GM19025 (cell line): ENCODE results near the gene LIX1L.

Source experiments
- ATAC-seq: cut with Tn5 transposase; IDR thresholded peaks from one replicate; pipeline ENCODE4 v1.9.1; 2021; ENCODE audit warnings: mild to moderate bottlenecking, low read depth, moderate library complexity; ENCODE audit not compliant: unreplicated experiment

Gene LIX1L

DNA sequence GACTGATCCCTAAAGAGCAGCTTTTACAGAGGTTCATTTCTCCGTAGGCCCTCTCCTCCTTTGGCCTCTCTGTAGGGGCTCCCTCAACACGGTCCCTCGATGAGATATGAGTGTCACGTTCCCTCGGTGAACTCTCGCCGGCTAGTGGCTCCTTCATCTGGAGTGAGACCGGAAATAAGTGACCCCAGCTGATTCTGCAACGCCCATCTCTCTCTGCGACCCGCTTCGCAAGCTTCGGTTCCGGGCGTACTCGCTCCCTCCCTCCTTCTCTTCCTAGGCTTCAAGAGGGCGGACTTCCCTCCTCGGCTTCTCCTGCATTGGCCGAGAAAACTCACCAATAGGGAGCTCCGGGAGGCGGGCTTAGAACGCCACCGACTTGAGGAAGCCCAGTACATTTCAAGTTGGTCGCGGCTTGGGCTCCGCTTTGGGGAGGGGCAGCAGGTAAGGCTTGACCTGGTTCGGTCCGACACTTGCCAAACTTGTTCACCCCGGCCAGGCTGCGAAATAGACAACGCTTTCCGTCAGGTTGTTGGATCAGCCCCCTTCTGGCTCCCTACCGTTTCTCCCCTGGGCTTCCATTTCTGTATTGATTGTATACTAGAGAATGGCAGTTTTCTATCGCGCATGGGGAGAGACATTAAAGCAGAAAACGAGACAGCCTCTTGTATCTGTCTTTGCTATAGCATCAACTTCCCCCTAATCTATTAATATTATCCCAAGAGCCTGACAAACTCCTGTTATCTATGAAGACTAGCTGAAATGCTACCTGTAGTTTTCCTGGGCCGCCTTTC is 6.7 kb upstream of the LIX1L start, which contains the start of the genes ANKRD34A and POLR3GL:
Gene ANKRD34A (minus strand): TSS at position 248 of the 791 bp plus-strand sequence. CDS start 2,816 bp downstream, outside the sequence.
Gene POLR3GL (plus strand): TSS at position 363 of the 791 bp plus-strand sequence. CDS start 10,176 bp downstream, outside the sequence.
- ATAC-seq = peak; percentile 89

DNA sequence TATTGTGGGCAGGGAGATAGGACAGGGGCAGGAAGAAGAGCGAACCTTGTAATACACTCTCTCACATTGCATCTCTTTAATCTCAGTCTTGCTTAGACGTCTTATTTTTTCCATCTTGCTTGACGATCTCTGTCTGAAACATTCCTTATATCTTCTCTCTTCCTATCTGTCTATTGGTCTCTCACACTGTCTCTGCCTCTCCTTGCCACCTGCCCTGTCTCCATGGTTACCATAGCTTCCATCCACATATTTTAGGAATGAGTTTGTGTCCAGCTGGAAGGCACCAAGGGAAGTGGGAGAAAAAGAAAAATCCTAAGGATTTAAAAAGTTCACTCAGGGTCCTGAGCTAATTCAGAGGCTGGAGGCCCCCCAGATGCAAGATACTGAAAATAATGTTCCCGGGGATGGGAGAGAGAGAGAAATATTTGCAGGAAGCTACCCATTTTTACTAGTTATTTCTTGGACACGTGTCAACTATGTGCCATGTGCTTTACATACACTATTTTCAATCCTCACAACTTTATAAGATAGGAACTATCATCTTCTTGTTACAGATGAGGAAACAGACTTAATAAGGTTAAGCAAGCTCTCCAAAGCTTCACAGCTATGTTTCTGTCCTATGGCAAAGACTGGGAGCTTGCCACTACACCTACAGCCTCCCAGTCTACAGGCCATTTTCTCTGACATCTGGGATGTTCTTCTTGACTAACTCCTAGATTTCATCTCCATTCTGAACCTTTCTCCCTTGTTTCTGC is 5.6 kb upstream of the LIX1L start:
- no peak for ATAC-seq

- no peak for ATAC-seq
Observed at GRCh38 chr1:145962157-145963102, 4.6 kb upstream of the LIX1L start.

DNA sequence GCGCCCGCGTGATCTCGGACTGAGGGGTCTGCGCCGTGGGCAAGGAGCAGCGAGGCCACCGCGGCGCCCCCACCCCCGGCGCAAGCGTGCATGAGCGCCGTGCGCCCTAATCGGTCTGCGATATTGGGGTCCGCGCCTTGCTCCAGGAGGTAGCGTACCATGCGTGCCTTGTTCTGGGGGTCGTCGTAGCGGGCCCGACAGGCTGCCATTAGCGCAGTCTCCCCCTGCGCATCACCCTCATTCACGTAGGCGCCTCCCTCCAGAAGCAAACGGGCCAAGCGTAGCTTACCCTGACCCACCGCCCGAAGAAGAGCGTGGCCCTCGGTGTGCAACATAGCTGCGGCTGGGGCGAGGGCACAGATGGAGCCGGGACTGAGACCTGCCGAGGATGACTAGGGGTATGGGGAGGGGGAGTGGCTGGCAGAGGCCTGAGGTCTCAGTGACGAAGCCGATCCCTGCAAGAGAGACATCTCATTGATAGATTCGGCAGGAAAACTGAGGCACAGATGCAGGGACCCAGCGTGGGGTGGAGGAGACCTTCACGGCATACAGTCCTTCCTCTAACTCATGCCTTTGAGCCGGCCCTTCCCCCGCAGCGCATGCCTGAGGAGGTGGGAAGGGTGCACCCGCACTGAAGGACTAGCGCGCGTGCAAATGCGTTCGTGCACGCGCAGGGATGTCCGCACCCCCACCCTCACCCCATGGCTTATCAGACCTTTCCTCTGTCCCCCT is 3.8 kb upstream of the LIX1L start:
- no peak for ATAC-seq

DNA sequence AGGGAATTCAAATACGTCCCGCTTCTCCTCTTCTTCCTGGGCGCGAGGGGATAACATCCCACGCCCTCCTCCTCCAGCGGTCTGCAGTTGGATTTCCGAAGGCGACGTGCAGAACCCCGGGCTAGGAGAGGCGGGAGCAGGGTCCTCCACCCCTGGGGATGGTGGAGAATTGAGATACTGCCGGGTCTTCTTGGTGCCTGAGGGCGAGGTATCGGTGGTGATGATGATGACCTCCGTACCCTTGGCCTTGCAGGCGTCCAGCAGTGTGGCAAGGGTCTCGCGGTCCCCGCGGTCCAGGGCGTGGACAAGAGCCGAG is 3.2 kb upstream of the LIX1L start:
- ATAC-seq = no peak

DNA sequence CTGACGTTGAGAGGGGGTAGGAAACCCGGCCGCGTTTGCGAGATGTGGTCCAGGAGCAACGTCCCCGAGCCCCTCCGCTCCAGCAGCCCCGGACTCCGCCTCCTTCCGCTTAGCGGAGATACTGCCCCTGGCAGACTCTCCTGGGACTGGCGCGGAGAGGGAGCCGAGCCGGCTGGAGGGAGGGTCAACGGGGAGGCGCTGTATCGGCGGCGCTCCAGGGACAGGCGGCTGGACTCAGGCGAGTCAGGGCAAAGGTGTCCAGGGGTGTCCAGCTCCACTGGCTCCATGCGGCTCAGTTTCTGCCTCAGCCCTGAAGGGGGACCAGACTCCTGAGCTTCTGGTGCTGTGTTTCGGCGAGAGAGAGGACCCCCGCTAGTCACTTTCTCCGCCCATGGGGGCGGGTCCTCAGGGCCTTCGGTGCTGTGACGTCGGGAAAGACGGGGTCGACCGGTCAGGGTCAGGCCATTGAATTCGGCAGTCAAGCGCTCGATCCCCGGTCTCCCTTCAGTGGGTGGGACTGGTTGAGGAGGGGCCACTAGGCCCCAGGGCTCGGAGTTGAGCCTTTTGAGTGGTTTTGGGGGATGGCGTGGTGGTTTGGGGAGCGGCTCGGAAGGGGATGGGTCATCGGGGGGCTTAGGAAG is 2.8 kb upstream of the LIX1L start:
- ATAC-seq = no peak

GRCh38 chr1:145959957-145960467 is 2.2 kb upstream of the LIX1L start:
- no peak for ATAC-seq

GRCh38 chr1:145959333-145959732 is 1.5 kb upstream of the LIX1L start:
- ATAC-seq = no peak

- no peak for ATAC-seq
Observed at GRCh38 chr1:145958734-145959133, 917 bp upstream of the LIX1L start.

DNA sequence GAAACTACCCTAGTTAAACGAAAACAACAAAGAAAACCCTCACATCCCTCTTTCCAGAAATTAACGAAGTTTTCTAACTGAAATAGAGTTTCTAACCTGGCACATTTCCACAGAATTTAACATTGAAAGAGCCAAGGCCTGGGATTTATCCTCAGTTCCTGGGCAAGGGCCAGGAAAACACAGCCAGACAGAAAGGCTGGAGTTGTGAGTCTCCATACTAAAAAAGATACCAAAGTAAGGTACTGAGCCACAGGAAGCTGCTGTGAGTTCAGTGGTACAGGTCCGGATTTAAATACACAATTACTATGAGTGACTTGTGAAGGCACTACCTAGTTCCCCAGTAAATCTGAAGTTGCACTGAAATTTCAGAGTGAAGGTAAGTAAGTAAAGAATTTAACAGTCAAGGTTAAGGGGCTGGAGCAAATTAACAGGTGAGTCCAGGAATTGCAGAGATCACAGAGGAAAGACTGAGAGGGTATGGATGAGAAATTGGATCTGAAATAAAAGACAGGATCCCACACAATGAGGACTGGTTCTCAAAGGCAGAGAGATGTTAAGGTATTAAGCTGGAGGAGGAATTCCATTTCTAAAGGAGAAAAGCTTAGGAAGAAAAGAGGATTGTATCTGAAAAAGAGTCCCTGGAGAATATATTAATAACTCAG is 905 bp downstream of the LIX1L start:
- no peak for ATAC-seq

DNA sequence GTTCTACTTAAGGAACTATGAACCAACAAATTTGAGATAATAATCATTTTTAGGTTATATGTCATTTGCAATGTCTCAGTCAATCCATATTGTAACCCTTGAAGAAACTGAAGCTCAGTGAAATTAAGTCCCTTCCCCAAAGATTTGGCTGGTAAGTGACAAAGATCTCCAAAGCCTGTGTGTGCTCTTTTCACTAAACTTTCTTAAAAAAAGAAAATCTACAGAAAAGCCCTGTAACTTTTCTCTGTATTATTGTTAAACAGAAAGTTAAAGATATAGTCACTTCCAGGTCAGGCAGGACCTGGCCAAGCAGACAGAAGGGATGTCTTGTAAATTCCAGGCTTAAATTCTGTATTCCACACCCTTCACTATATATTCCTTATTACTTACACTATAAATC is 1.5 kb downstream of the LIX1L start:
- ATAC-seq = no peak

DNA sequence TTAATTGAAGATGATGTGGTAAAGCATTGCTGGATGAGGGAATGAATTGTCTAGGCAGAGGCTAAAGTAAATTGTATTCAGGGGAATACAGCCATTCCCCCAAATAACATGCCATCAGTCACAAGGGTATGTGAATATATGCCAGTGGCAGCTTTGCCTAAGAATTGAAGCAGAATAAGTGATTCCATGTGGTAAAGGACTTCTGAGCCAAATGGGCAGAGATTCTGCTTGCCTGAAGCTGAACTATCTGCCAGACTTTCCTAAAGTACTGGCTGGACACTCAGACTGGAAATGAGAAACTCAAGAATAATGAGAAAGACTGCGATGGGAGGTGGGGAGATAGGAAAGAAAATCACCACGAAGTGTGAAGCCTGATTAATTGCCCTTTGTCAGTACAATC is 2.4 kb downstream of the LIX1L start:
- ATAC-seq = no peak

DNA sequence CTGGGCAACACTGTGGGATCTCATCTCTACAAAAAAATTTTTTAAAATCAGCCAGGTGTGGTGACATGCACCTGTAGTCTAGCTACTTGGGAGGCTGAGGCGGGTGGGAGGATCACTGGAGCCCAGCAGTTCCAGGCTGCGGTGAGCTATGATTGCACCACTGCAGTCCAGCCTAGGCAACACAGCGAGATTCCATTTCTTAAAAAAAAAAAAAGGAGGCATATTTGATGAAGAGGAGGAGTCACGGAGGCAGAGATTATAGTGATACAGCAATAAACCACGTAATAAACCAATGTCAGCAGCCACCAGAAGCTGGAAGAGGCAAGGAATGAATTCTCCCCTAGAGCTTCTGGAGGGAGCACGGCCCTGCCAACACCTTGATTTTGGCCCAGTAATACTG is 4.0 kb downstream of the LIX1L start:
- ATAC-seq = no peak

DNA sequence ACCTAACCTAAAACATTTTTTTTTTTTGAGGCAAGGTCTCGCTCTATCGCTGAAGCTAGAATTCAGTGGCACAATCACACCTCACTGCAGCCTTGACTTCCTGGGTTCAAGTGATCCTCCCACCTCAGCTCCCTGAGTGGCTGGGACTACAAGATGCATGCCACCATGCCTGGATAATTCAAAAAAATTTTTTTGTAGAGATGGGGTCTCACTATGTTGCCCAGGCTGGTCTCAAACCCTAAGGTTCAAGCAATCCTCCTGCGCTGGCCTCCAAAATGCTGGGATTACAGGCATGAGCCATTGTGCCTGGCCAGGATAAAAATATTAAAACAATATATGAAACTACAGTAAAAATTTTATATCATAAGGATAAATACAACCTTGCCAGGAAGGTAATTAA is 4.9 kb downstream of the LIX1L start:
- ATAC-seq = no peak

- ATAC-seq = no peak
Observed at GRCh38 chr1:145951526-145951925, 6.3 kb downstream of the LIX1L start.

DNA sequence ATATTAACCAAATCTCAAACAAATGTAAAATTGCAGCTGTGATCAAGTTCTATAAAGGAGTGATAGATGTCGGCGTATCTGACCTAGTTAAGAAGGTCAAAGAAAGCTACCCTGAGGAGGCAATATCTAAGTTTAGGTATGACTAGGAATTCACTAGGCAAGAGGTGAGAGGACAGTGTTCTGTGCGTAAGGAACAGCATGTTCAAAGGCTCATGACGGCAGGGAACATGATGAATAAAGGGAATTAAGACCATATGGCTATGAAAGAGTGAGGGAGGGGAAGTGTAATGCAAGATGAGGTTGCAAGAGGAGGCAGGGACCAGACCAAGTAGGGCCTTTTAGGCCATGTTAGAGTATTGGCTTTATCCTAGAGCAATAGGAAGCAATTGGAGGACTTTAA is 8.6 kb downstream of the LIX1L start:
- no peak for ATAC-seq

DNA sequence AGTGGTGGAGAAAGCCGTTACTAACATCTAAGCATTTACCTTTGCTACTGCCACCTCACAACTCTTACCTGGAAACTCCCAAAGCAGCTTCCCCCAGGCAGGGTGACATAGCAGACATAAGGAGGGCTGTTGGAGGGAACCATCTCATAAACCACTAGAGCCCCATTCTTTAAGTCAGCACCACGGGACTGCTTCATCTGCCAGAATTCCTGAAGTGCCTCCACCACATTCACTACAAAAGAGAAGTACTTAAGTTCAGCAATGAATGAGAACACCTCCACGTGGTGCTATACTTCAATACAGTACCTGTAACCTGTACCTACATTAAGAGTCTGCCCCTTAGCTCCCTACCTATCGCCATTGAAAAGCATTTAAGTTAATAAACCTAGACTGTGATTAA is 10.3 kb downstream of the LIX1L start:
- no peak for ATAC-seq

- ATAC-seq = no peak
Observed at GRCh38 chr1:145946477-145946986, 11.3 kb downstream of the LIX1L start.

GRCh38 chr1:145944532-145944931 is 13.3 kb downstream of the LIX1L start:
- no peak for ATAC-seq
